ENCODE results near the gene TMEM87B. TPM values are rescaled to one million over a fixed set of nuclear protein-coding genes. Genes with fewer than 3 reads are reported as not detected.
"Not testable (repeated sequence)": the region's sequence is repeated elsewhere in the genome, so short reads cannot be mapped to it uniquely, and the experiment has no call there.

TMEM87B gene
- total and polyA plus RNA-seq, 10 of the 15 experiments (the other 5 are each of a cell fraction or from before 2014, with no cell fraction given), result 5.7 to 20.6 (median 12.3) TPM

GRCh38 chr2:112110966-112111365 lies 55.9 kb downstream of the TMEM87B start (continued):
- TF ChIP-seq TCF12 (IDR thresholded peaks at IDR 0.05; ENCODE audit: low read depth, low read length), result no peak
- TF ChIP-seq NFXL1 (IDR thresholded peaks at IDR 0.05; ENCODE audit: borderline replicate concordance), result no peak
- TF ChIP-seq ZBED1 (IDR thresholded peaks at IDR 0.05; ENCODE audit: borderline replicate concordance), result no peak
- no peak for TF ChIP-seq RAD51 (IDR thresholded peaks at IDR 0.05)
- no peak for TF ChIP-seq SUZ12 (IDR thresholded peaks at IDR 0.05; ENCODE audit: unreplicated experiment)
- no peak for TF ChIP-seq PAX8 (IDR thresholded peaks at IDR 0.05)
- TF ChIP-seq ZZZ3 (IDR thresholded peaks at IDR 0.05; ENCODE audit: control insufficient read depth, insufficient read length, low read depth), result no peak

GRCh38 chr2:112113354-112113753 lies 58.3 kb downstream of the TMEM87B start:
- H2AFZ ChIP-seq (ENCODE audit: control insufficient read depth, low read depth, low read length); H3K27ac ChIP-seq (ENCODE audit: control insufficient read depth, insufficient read depth); BruUV-seq (replicated peaks); H3K4me2 ChIP-seq (ENCODE audit: control insufficient read depth, insufficient read depth); intact Hi-C loops (cut with micrococcal nuclease; ENCODE audit: unreplicated experiment); H3K27me3 ChIP-seq (replicated peaks in 1 of 2; ENCODE audit: control insufficient read depth in 2 of 2, insufficient read depth in 2 of 2, low read length in 1 of 2); H3K79me2 ChIP-seq (ENCODE audit: control insufficient read depth, insufficient read depth, low read length); H3K9ac ChIP-seq (ENCODE audit: control insufficient read depth, insufficient read depth, low read length); ATAC-seq; H4K20me1 ChIP-seq (ENCODE audit: control insufficient read depth, insufficient read depth); DNase-seq (ENCODE audit: low read depth, low spot score); H3K4me3 ChIP-seq; H3K4me1 ChIP-seq (ENCODE audit: control insufficient read depth, insufficient read depth, low read length); POLR2A ChIA-PET; FAIRE-seq; in situ Hi-C loops (cut with MboI): not testable (repeated sequence)
- CTCF ChIA-PET, result interaction anchor here (1.4 kb wide), 1 partner anchor 8 kb away, joined by 6 read pairs; no protein-coding TSS in a partner anchor
- peaks cover 0 to 35% of the 10 kb centered on the region in 2 experiments for H3K36me3 ChIP-seq (ENCODE audit: control insufficient read depth in 2 of 2, insufficient read depth in 2 of 2, low read length in 1 of 2)
- peaks cover 13% of the 10 kb centered on the region for H3K9me3 ChIP-seq (replicated peaks; ENCODE audit: control insufficient read depth, insufficient read depth, low read length)
- RAD21 ChIA-PET (ENCODE audit: unreplicated experiment), result interaction anchor here (0.7 kb wide), 1 partner anchor 8 kb away, joined by 4 read pairs; no protein-coding TSS in a partner anchor
- SMC1A ChIA-PET (ENCODE audit: uncharacterized antibody, unreplicated experiment), result interaction anchor here (0.9 kb wide), 1 partner anchor 8 kb away, joined by 3 read pairs; no protein-coding TSS in a partner anchor
- 98% methylated on average over 4 of the region's 4 CpGs for WGBS (ENCODE audit: insufficient coverage, insufficient replicate concordance, low lambda C conversion rate, missing lambda C conversion rate)
